DMS53 treated with DMSO at 0.1 percent for 48 hours (cell line): ENCODE results near the gene HOXD4.
A peak's percentile ranks its signal among the peaks of the same experiment; 100 is the strongest.

Experiments used
- DNase-seq: peaks from one replicate; lab custom pipeline; 2025; ENCODE audit not compliant: unreplicated experiment; lab: John Stamatoyannopoulos, UW

HOXD4 gene

GRCh38 chr2:176139661-176140512, 11.5 kb upstream of the HOXD4 start:
- DNase-seq = peak; percentile 23

- DNase-seq = peak; percentile 74
Measured at GRCh38 chr2:176140513-176141317, 10.6 kb upstream of the HOXD4 start.

GRCh38 chr2:176142281-176142680, 9.1 kb upstream of the HOXD4 start:
- DNase-seq = no peak

DNA sequence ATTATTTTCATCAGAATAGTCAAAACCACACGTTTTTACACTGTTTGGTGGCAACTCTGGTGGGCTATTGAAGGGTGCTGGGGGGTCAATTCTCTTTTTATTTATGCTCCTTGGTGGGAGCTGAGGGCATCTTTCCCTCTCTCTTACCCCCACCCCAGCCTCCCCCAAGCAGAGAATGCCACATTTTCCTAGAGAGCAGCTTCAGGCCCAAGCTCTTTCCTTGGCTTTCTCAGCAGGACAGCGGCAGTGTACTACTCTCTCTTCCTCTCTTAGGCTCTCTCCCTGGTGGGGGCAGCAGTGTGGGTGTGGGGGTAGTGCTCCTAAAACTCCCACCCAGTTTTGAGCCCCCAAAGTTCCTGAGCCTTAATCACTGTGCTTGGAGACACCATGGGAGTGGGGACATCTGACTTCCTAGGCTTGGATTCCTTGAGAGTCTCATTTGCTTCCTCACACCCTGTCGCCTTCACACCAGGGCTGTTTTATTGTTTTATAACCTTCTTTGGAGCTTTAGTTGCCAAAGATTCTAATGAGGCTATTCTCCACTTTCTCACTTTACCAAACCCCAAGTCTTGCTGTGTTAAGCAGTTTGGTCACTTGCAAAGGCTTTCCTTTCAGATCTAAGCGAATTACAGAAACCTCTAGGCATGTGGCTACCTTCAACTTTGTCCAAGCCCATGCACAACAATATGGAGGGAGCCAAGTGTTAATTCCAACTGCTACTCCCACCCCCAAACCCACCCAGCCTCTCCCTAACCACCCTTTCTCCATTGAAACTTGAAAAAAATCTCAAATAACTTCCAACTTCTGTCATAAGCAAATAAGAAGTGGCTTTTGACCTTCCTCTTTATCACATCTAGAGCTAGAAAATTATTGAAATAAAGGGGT, 6.0 kb upstream of the HOXD4 start:
- DNase-seq = no peak

DNA sequence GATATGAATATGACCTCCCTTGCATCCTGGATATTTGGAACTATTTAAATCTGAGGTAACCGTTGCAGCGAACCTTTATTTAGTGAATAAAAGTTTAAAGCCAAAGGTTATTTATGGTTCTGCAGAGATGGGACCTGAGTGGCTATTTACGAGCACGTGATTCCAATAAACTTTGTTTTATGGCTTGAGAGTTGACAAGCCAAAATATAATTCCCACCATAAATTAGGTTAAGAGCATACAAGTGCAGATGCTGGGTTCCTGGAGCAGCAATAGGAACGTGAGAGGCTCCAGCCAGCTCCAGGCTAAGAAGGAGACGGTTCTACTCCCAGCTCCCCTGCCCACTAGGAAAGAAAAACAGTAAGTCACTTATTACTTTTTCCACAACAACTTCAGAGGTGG, 5.2 kb upstream of the HOXD4 start:
- no peak for DNase-seq

GRCh38 chr2:176146645-176147044, 4.7 kb upstream of the HOXD4 start:
- DNase-seq = no peak

- DNase-seq = no peak
Measured at GRCh38 chr2:176147210-176147799, 4.0 kb upstream of the HOXD4 start.

GRCh38 chr2:176147800-176148496, 3.4 kb upstream of the HOXD4 start:
- DNase-seq = no peak

GRCh38 chr2:176148751-176149421, 2.5 kb upstream of the HOXD4 start:
- no peak for DNase-seq

- DNase-seq = no peak
Measured at GRCh38 chr2:176149481-176149938, 1.8 kb upstream of the HOXD4 start.

DNA sequence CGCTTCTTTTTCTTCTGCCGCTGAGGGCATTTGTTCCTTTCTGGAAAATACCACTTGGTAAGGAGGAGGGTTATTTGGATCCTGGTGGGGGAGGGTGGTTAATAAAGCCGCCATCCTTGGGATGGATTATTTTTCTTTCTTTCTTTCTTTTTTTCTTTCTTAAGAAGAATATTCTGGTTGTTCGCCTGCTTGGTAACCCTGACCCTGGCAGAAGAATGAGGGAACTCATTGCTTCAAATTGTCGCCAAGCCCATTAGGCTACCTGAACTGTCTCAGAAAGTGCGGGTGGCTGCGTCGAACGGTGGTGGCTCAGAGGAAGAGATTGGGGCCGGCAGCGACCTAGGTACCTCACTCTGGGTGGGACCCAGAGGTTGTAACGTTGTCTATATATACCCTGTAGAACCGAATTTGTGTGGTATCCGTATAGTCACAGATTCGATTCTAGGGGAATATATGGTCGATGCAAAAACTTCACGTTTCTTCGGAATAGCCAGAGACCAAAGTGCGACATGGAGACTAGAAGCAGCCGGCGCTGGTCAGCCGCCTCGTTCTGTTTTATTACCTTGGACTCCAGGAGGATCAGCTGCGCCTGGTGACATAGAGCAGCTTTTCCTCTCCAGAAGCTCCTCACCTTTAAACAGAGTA, 1.3 kb upstream of the HOXD4 start:
- DNase-seq = no peak

GRCh38 chr2:176150584-176151441, 537 bp upstream of the HOXD4 start:
- DNase-seq = no peak

GRCh38 chr2:176152350-176153181, 1.2 kb downstream of the HOXD4 start:
- DNase-seq = no peak

DNA sequence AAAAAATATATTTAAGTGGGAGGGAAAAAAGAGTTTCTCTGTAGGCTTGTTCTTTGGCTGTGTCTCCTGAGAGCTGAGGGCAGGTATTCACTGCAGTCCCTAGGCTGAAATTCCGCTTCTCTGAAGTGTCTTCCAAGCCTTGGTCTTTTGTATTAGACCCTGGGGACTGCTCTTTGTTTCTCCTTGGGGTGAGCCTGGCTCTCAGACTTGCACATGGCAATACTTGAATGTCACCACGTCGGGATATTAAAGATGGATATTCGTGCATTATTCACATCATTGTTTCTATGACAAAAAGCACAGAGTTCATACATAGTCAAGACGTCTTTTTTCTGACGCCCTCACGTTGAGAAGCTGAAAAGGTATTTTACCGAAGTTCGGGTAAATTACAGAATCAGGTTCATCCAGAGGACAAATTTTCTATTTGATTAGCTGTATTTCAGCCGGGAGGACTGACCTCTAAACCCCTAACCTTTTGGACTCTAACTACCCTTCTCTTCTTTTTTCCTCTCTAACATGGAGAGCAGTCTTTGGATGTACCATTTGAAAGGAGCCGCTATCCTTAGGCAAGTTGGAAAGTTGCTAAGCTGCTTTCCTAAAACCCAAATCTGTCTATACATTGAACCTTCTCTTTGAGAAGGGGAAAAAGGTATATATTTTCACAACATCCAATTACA, 3.4 kb downstream of the HOXD4 start:
- DNase-seq = no peak

DNA sequence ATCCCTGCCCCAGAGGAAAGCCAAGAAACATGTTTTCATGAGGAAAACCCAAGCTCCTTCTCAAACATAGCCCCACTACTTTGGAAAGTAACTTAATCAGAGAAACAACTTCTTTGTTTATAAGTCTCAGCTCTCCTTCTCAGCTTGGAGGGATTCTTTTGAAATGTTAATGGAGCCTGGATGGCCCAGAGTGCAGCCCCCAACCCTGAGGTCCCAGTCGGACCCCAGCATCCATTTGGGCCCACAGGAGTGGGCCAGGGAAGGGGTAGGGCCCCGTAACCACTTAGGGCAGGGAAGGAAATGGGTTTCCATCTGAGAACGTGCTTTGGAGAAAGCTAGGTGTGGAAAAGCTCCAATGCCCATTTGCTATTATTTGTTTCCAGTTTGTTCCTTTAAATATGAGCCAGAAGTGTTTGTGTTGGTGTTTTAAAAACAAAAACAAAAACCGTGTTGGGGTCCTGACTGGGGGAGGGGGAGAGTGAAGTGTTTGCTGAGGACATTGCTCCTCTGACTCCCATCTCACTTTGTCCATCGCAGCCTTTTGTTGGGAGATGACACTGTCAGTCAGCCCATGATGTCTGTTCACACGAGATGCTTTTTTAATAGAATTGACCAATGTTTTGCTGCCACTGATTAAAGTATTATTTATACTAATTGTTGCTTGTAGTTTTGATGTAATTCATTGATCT, 4.2 kb downstream of the HOXD4 start:
- no peak for DNase-seq

GRCh38 chr2:176156301-176156806, 5.0 kb downstream of the HOXD4 start:
- no peak for DNase-seq
